ENCODE results near the gene CCDC188. TPM values are rescaled to one million over a fixed set of nuclear protein-coding genes. Genes with fewer than 3 reads are reported as not detected.
A peak's percentile ranks its signal among the peaks of the same experiment; 100 is the strongest.

CCDC188 gene
- not detected in 2 replicates for total RNA-seq (2014; rRNA removed; shearing (Covaris generic))

- Histone ChIP-seq H3K27me3 (ENCODE audit: control insufficient read depth, insufficient read depth, low read length) (no peaks in the 10 kb centered on the region), H3K4me3 (ENCODE audit: insufficient read depth, low read depth, low read length) (no peak within 1 kb of the TSS), H3K36me3 (replicated peaks; ENCODE audit: control insufficient read depth, insufficient read depth, low read length) (no peaks in the 10 kb centered on the region)
- no peak for DNase-seq
Measured at GRCh38 chr22:20150381-20151275, at the start of gene CCDC188. CCDC188 (minus strand) TSS chr22:20151055; CDS start chr22:20150986, 69 bp downstream.

- H3K4me3 ChIP-seq (ENCODE audit: insufficient read depth, low read depth, low read length), result no peak overlapping the region
- no peaks in the 10 kb centered on the region for H3K27me3 ChIP-seq (ENCODE audit: control insufficient read depth, insufficient read depth, low read length)
- no peak for DNase-seq
- no peaks in the 10 kb centered on the region for H3K36me3 ChIP-seq (replicated peaks; ENCODE audit: control insufficient read depth, insufficient read depth, low read length)
Measured at GRCh38 chr22:20199906-20200305, 49.1 kb upstream of the CCDC188 start.

GRCh38 chr22:20199413-20199842 is 48.6 kb upstream of the CCDC188 start:
- Histone ChIP-seq H3K27me3 (ENCODE audit: control insufficient read depth, insufficient read depth, low read length) (no peaks in the 10 kb centered on the region), H3K36me3 (replicated peaks; ENCODE audit: control insufficient read depth, insufficient read depth, low read length) (no peaks in the 10 kb centered on the region)

GRCh38 chr22:20198557-20199319 is 47.9 kb upstream of the CCDC188 start:
- Histone ChIP-seq H3K36me3 (replicated peaks; ENCODE audit: control insufficient read depth, insufficient read depth, low read length) (no peaks in the 10 kb centered on the region), H3K4me3 (ENCODE audit: insufficient read depth, low read depth, low read length) (no peak overlapping the region), H3K27me3 (ENCODE audit: control insufficient read depth, insufficient read depth, low read length) (no peaks in the 10 kb centered on the region)
- DNase-seq, result no peak

More at GRCh38 chr22:20199413-20199842, 48.6 kb upstream of the CCDC188 start:
- no peak overlapping the region for H3K4me3 ChIP-seq (ENCODE audit: insufficient read depth, low read depth, low read length)
- DNase-seq, result no peak

GRCh38 chr22:20197407-20198030 is 46.7 kb upstream of the CCDC188 start:
- Histone ChIP-seq H3K36me3 (replicated peaks; ENCODE audit: control insufficient read depth, insufficient read depth, low read length) (no peaks in the 10 kb centered on the region), H3K27me3 (ENCODE audit: control insufficient read depth, insufficient read depth, low read length) (no peaks in the 10 kb centered on the region), H3K4me3 (ENCODE audit: insufficient read depth, low read depth, low read length) (no peak overlapping the region)
- DNase-seq, result no peak

GRCh38 chr22:20196094-20196842 is 45.4 kb upstream of the CCDC188 start:
- Histone ChIP-seq H3K27me3 (ENCODE audit: control insufficient read depth, insufficient read depth, low read length) (no peaks in the 10 kb centered on the region), H3K4me3 (ENCODE audit: insufficient read depth, low read depth, low read length) (no peak overlapping the region), H3K36me3 (replicated peaks; ENCODE audit: control insufficient read depth, insufficient read depth, low read length) (no peaks in the 10 kb centered on the region)
- peak; percentile 81 for DNase-seq

GRCh38 chr22:20194681-20195593 is 44.1 kb upstream of the CCDC188 start:
- H3K27me3 ChIP-seq (ENCODE audit: control insufficient read depth, insufficient read depth, low read length), result no peaks in the 10 kb centered on the region
- no peak overlapping the region for H3K4me3 ChIP-seq (ENCODE audit: insufficient read depth, low read depth, low read length)
- H3K36me3 ChIP-seq (replicated peaks; ENCODE audit: control insufficient read depth, insufficient read depth, low read length), result no peaks in the 10 kb centered on the region
- DNase-seq, result peak; percentile 82

- H3K27me3 ChIP-seq (ENCODE audit: control insufficient read depth, insufficient read depth, low read length), result no peaks in the 10 kb centered on the region
- no peak for DNase-seq
- no peaks in the 10 kb centered on the region for H3K36me3 ChIP-seq (replicated peaks; ENCODE audit: control insufficient read depth, insufficient read depth, low read length)
- no peak overlapping the region for H3K4me3 ChIP-seq (ENCODE audit: insufficient read depth, low read depth, low read length)
Measured at GRCh38 chr22:20193761-20194494, 43.1 kb upstream of the CCDC188 start.

GRCh38 chr22:20192972-20193760 is 42.3 kb upstream of the CCDC188 start:
- Histone ChIP-seq H3K4me3 (ENCODE audit: insufficient read depth, low read depth, low read length) (no peak overlapping the region), H3K27me3 (ENCODE audit: control insufficient read depth, insufficient read depth, low read length) (no peaks in the 10 kb centered on the region), H3K36me3 (replicated peaks; ENCODE audit: control insufficient read depth, insufficient read depth, low read length) (no peaks in the 10 kb centered on the region)
- DNase-seq, result peak; percentile 85

- Histone ChIP-seq H3K27me3 (ENCODE audit: control insufficient read depth, insufficient read depth, low read length) (no peaks in the 10 kb centered on the region), H3K4me3 (ENCODE audit: insufficient read depth, low read depth, low read length) (no peak overlapping the region), H3K36me3 (replicated peaks; ENCODE audit: control insufficient read depth, insufficient read depth, low read length) (no peaks in the 10 kb centered on the region)
- DNase-seq, result no peak
Measured at GRCh38 chr22:20192293-20192971, 41.6 kb upstream of the CCDC188 start.

- no peaks in the 10 kb centered on the region for H3K36me3 ChIP-seq (replicated peaks; ENCODE audit: control insufficient read depth, insufficient read depth, low read length)
- DNase-seq, result no peak
- H3K27me3 ChIP-seq (ENCODE audit: control insufficient read depth, insufficient read depth, low read length), result no peaks in the 10 kb centered on the region
- no peak overlapping the region for H3K4me3 ChIP-seq (ENCODE audit: insufficient read depth, low read depth, low read length)
Measured at GRCh38 chr22:20191803-20192202, 40.9 kb upstream of the CCDC188 start.
